Breast epithelium (tissue), 4 donors: ENCODE data around the gene CREB1. TPM values are rescaled to one million over a fixed set of nuclear protein-coding genes. Genes with fewer than 3 reads are reported as not detected.

Source experiments
- DNase-seq, 2 donors: peaks; one replicate each; pipeline ENCODE4 v3.0.0-alpha.2; 2019; ENCODE audit warnings: low spot score in 2 of 2
- H3K27ac ChIP-seq, 2 donors: fragments of 200-600 bp; sonication (generic) in 1 of 2; one replicate each; pipeline ENCODE4 v1.5.1; 2016 to 2019; ENCODE audit warnings: mild to moderate bottlenecking in 1 of 2
- H3K27me3 ChIP-seq, 2 donors: fragments of 200-600 bp; sonication (generic) in 1 of 2; one replicate each; pipeline versions ENCODE4 v1.5.1 to v1.6.0; 2017 to 2019; ENCODE audit warnings: control low read depth in 1 of 2, mild to moderate bottlenecking in 1 of 2
- H3K36me3 ChIP-seq: fragments of 200-600 bp; one replicate; pipeline ENCODE4 v1.5.1; 2019
- H3K4me1 ChIP-seq, 2 donors: fragments of 200-600 bp; sonication (generic); one replicate each; pipeline ENCODE4 v1.5.1; 2016 to 2019; ENCODE audit warnings: control low read depth in 1 of 2
- H3K4me3 ChIP-seq, 3 donors: fragments of 200-600 bp; sonication (generic); 1 replicate in 2 of 3; 2 replicates in 1 of 3; pipeline ENCODE4 v1.5.1; 2016 to 2019; ENCODE audit warnings: mild to moderate bottlenecking in 3 of 3, moderate library complexity in 2 of 3
- H3K9me3 ChIP-seq, 2 donors: fragments of 200-600 bp; sonication (generic) in 1 of 2; one replicate each; pipeline ENCODE4 v1.5.1; 2016 to 2019; ENCODE audit warnings: control low read depth in 1 of 2
- CTCF ChIP-seq, 3 donors: fragments of 450-650 bp; IDR thresholded peaks; one replicate each; pipeline ENCODE4 v1.5.1; 2016 to 2017; ENCODE audit warnings: antibody characterized with exemption in 3 of 3, mild to moderate bottlenecking in 3 of 3, moderate library complexity in 3 of 3
- POLR2A ChIP-seq: fragments of 450-650 bp; IDR thresholded peaks from one replicate; pipeline ENCODE4 v1.6.1; 2016; ENCODE audit warnings: antibody characterized with exemption, mild to moderate bottlenecking, moderate library complexity
- POLR2AphosphoS5 ChIP-seq, 3 donors: sonication (generic); formaldehyde crosslinking; IDR thresholded peaks; one replicate each; pipeline ENCODE4 v1.6.1; 2017; ENCODE audit warnings: antibody characterized with exemption in 3 of 3
- intact Hi-C: fragments of 100-400 bp; cut with DNase I; formaldehyde crosslinking; loops from one replicate; pipeline ENCODE4 v1.15.1; 2023; ENCODE audit warnings: low total_unique reads
- total RNA-seq, 3 donors: library from RNA; depleted of rRNA; stranded (reverse); fragments of >200 nt; gene quantifications; one replicate each; pipeline ENCODE4 v1.1.0, GENCODE V29; 2016

Gene CREB1
- total RNA-seq, 3 donors from 2014 or later, result 45.6 to 81.5 (median 54.1) TPM

GRCh38 chr2:207510148-207510547 lies 19.6 kb upstream of the CREB1 start:
- TF ChIP-seq CTCF (IDR thresholded peaks at IDR 0.05) (no peak), POLR2A (no peak)
- Histone ChIP-seq H3K27ac (no peak overlapping the region), H3K9me3 (no peaks in the 10 kb centered on the region), H3K27me3 (no peaks in the 10 kb centered on the region), H3K4me1 (no peaks in the 10 kb centered on the region), H3K4me3 (no peak overlapping the region), H3K36me3 (no peaks in the 10 kb centered on the region)
- intact Hi-C loops, result no loop called here
- no peak for DNase-seq

DNA sequence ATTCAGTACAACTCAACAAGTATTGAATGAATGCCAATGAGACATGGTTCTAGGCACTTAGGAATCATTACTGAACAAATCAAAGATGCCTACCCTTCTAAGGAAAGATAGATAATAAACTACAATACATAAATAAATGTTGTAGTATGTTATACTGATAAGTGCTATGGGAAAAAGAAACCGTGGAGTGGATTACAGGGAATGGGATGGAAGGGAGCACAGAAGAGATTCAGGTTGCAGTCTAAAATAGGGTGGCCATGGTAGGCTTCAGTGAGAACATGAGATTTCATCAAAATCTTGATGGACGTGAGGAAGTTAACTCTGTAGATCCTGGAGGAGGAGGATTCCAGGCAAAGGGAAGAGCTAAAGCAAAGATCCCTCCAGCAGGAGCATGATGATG lies 17.9 kb upstream of the CREB1 start:
- H3K27me3 ChIP-seq, result no peaks in the 10 kb centered on the region
- no peak overlapping the region for H3K4me3 ChIP-seq
- DNase-seq, result no peak
- no peaks in the 10 kb centered on the region for H3K4me1 ChIP-seq
- intact Hi-C loops, result no loop called here
- TF ChIP-seq CTCF (IDR thresholded peaks at IDR 0.05) (no peak), POLR2AphosphoS5 (IDR thresholded peaks at IDR 0.05) (no peak), POLR2A (no peak)
- peak overlapping the region in 1 of 2 donors; percentile 35 for H3K27ac ChIP-seq
- no peaks in the 10 kb centered on the region for H3K36me3 ChIP-seq
- no peaks in the 10 kb centered on the region for H3K9me3 ChIP-seq

DNA sequence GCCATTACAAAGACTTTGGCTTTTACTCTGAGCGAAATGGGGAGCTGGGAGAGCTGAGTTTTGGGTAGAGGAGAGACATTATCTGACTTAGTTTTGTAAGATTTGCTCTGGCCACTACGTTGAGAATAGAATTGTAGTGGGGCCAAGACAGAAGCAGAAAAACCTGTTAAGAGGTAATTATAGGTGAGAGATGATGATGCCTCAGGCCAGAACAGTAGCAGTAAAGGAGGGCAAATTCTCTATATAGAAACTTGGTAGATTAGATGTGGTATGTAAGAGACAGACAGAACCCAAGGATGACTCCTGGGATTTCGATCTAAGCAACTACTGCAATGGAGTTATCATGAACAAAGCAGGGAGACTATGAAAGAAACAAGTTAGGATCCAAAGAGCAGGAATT lies 17.4 kb upstream of the CREB1 start:
- Histone ChIP-seq H3K9me3 (no peaks in the 10 kb centered on the region), H3K27me3 (no peaks in the 10 kb centered on the region), H3K4me1 (no peaks in the 10 kb centered on the region), H3K36me3 (no peaks in the 10 kb centered on the region), H3K4me3 (no peak overlapping the region), H3K27ac (peak overlapping the region in 1 of 2 donors; percentile 35)
- intact Hi-C loops, result no loop called here
- DNase-seq, result no peak
- TF ChIP-seq POLR2AphosphoS5 (IDR thresholded peaks at IDR 0.05) (no peak), CTCF (IDR thresholded peaks at IDR 0.05) (no peak), POLR2A (no peak)

DNA sequence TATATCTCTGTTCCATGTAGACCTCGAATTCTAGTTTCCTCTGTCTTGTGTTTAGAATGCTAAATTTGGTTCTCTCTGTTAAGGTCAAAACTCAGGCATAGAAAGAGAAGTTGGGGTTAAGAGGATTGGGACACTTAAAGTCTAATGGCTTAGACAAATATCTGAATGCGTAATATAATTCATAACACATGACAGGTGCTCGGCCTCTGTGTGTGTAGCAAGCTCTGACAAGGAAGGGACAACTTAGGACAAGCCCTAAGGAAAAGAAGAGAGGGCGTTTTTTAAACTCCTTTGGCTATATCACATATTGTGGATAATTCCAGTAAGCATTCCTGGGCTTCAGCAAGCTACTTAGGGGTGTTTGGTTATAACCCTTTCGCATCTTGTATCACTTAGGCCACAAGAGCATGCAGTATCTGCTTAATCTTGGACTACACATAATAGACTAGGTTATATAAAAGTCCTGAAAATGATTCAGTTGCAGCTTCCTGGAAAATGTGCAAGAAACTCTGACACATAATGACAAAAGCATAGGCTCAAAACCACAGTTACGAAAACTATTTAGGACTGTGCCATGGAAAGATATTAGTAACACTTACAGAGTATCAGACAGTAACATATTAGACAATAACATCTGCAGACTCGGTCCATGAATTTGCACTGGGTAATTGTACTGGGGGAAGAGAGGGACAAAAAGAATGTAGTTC lies 16.1 kb upstream of the CREB1 start:
- H3K27me3 ChIP-seq, result no peaks in the 10 kb centered on the region
- no peaks in the 10 kb centered on the region for H3K36me3 ChIP-seq
- no peaks in the 10 kb centered on the region for H3K9me3 ChIP-seq
- no peak overlapping the region for H3K4me3 ChIP-seq
- H3K4me1 ChIP-seq, result no peaks in the 10 kb centered on the region
- peak overlapping the region; percentile 59 to 82 for H3K27ac ChIP-seq
- intact Hi-C loops, result no loop called here
- no peak for DNase-seq
- no peak for TF ChIP-seq POLR2A
- no peak for TF ChIP-seq POLR2AphosphoS5 (IDR thresholded peaks at IDR 0.05)
- no peak for TF ChIP-seq CTCF (IDR thresholded peaks at IDR 0.05)

- Histone ChIP-seq H3K36me3 (no peaks in the 10 kb centered on the region), H3K27ac (peak overlapping the region; percentile 59 to 82), H3K4me3 (no peak overlapping the region), H3K4me1 (no peaks in the 10 kb centered on the region), H3K27me3 (no peaks in the 10 kb centered on the region), H3K9me3 (no peaks in the 10 kb centered on the region)
- intact Hi-C loops, result no loop called here
- no peak for DNase-seq
- TF ChIP-seq POLR2AphosphoS5 (IDR thresholded peaks at IDR 0.05), result no peak
- no peak for TF ChIP-seq POLR2A
- no peak for TF ChIP-seq CTCF (IDR thresholded peaks at IDR 0.05)
Observed at GRCh38 chr2:207514451-207514850, 15.3 kb upstream of the CREB1 start.
